Measurements from ENCODE around the gene VPS8. TPM values are rescaled to one million over a fixed set of nuclear protein-coding genes. Genes with fewer than 3 reads are reported as not detected.

The VPS8 gene
- total RNA-seq, 2 donors from 2014 or later = 22.7 to 23.0 TPM

GRCh38 chr3:184850201-184850600, 38.2 kb downstream of the VPS8 start:
- Histone ChIP-seq H3K9me3 (no peaks in the 10 kb centered on the region), H3K4me1 (no peaks in the 10 kb centered on the region), H3K36me3 (peaks cover 25% of the 10 kb centered on the region), H3K4me3 (no peak overlapping the region), H3K27me3 (no peaks in the 10 kb centered on the region), H3K27ac (no peak overlapping the region)
- TF ChIP-seq CTCF (IDR thresholded peaks at IDR 0.05) = no peak
- DNase-seq (ENCODE audit: low spot score) = no peak

- DNase-seq (ENCODE audit: low spot score) = no peak
- peaks cover 53% of the 10 kb centered on the region for H3K36me3 ChIP-seq
- TF ChIP-seq CTCF (IDR thresholded peaks at IDR 0.05) = no peak
Measured at GRCh38 chr3:184857099-184857498, 45.1 kb downstream of the VPS8 start.

GRCh38 chr3:184864000-184864399, 52.0 kb downstream of the VPS8 start:
- no peak for DNase-seq (ENCODE audit: low spot score)
- H3K27ac ChIP-seq = no peak overlapping the region
- no peak overlapping the region for H3K4me3 ChIP-seq
- no peak for TF ChIP-seq CTCF (IDR thresholded peaks at IDR 0.05)
- no peaks in the 10 kb centered on the region for H3K4me1 ChIP-seq
- H3K27me3 ChIP-seq = no peaks in the 10 kb centered on the region
- H3K9me3 ChIP-seq = no peaks in the 10 kb centered on the region
- H3K36me3 ChIP-seq = peaks cover 28% of the 10 kb centered on the region

More at GRCh38 chr3:184857099-184857498, 45.1 kb downstream of the VPS8 start:
- Histone ChIP-seq H3K27me3 (no peaks in the 10 kb centered on the region), H3K27ac (no peak overlapping the region), H3K4me3 (no peak overlapping the region), H3K9me3 (no peaks in the 10 kb centered on the region), H3K4me1 (no peaks in the 10 kb centered on the region)

- no peak overlapping the region for H3K4me3 ChIP-seq
- TF ChIP-seq CTCF (IDR thresholded peaks at IDR 0.05) = no peak
- H3K36me3 ChIP-seq = peaks cover 25% of the 10 kb centered on the region
Measured at GRCh38 chr3:184868477-184868876, 56.5 kb downstream of the VPS8 start.

GRCh38 chr3:184872200-184872599, 60.2 kb downstream of the VPS8 start:
- no peak for DNase-seq (ENCODE audit: low spot score)
- no peak for TF ChIP-seq CTCF (IDR thresholded peaks at IDR 0.05)
- Histone ChIP-seq H3K4me1 (no peaks in the 10 kb centered on the region), H3K9me3 (no peaks in the 10 kb centered on the region), H3K36me3 (peaks cover 25% of the 10 kb centered on the region), H3K27me3 (no peaks in the 10 kb centered on the region), H3K4me3 (no peak overlapping the region), H3K27ac (no peak overlapping the region)

More at GRCh38 chr3:184868477-184868876, 56.5 kb downstream of the VPS8 start:
- Histone ChIP-seq H3K9me3 (no peaks in the 10 kb centered on the region), H3K4me1 (no peaks in the 10 kb centered on the region), H3K27me3 (no peaks in the 10 kb centered on the region), H3K27ac (no peak overlapping the region)
- no peak for DNase-seq (ENCODE audit: low spot score)

DNA sequence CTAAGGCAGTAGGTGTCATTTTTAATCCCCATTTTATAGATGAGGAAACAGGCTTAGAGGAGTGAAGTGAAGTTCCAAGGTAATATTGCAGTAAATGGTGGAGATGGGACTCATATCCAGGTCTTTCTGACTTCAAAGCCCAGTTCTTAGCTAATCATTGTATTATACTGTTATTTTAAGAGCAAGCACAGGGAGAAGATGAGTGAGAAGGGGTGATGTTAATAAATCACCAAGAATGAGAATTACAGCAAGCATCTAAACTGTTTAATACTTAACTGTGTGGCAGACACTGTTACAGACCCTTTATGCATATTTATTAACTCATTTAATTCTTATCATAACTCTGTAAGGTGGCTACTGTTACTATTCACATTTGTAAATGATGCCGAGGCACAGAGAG, 61.2 kb downstream of the VPS8 start:
- no peak for DNase-seq (ENCODE audit: low spot score)
- Histone ChIP-seq H3K27me3 (no peaks in the 10 kb centered on the region), H3K4me1 (no peaks in the 10 kb centered on the region), H3K9me3 (no peaks in the 10 kb centered on the region), H3K36me3 (peaks cover 24% of the 10 kb centered on the region), H3K27ac (no peak overlapping the region), H3K4me3 (no peak overlapping the region)
- no peak for TF ChIP-seq CTCF (IDR thresholded peaks at IDR 0.05)

All from right atrium auricular region (tissue), 2 donors.